ENCODE data around the gene SPECC1L.
"Not testable (repeated sequence)": the region's sequence is repeated elsewhere in the genome, so short reads cannot be mapped to it uniquely, and the experiment has no call there.

SPECC1L gene

DNA sequence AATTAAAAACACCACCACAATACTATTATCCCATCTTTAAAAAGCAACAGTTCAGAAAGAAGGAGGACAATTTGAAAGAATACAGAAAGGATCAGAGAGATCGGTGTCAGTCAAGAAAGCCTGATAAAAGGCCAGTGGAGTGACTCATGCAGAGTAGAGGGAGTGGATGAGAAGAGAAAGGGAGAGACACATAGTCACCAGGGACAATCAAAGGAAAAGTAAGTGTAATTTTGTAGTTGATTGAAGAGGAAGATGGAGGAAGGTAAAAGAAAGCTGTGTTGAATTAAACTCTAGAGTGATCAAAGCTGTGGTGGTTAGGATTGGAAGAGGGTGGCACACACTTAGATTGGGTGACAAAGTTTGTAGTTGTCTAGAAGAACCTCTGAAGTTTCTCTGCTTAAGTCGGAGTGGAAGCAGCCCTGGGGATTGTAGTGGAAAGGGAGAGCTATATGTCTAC lies 14.1 kb downstream of the SPECC1L start:
- DNase-seq (ENCODE audit: low read depth, low spot score), result no peak

DNA sequence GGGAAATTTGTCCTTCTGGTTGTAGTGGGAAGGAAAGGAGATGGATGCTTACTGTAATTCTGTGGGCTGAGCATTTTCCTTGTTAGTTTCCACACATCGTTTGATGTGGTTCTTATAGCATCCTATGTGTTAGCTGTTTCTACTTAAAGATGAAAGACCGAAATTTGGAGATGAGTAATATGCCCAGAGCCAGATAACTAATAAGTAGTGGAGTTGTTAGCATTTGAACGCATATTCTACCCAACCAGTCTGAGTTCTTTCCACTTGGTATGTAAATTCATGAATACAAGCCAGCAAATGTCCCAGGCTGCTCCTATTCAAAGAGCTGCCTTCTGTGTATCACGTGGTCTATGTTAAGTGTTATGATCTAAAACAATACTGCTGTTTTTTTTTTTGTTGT lies 14.6 kb downstream of the SPECC1L start:
- DNase-seq (ENCODE audit: low read depth, low spot score), result no peak

DNA sequence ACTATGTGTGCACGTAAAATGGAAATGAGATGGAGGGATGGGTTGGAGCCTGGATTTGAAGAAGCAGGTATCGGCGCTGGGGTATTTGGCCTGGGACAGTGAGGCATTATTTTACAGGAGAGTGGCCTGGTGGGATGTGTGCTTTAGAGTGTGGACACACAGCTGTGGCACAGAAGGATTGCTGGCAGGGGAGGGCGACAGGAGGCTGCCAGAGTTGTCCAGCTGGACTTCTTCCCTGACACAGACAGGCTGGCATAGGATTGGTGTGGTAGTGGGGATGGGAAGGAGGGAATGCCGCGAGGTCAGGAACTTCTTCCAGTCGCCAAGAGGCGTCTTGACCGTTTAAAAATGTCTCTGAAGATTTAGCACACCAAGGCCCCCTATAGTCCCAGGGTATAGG lies 16.6 kb downstream of the SPECC1L start:
- DNase-seq (ENCODE audit: low read depth, low spot score), result not testable (repeated sequence)

DNA sequence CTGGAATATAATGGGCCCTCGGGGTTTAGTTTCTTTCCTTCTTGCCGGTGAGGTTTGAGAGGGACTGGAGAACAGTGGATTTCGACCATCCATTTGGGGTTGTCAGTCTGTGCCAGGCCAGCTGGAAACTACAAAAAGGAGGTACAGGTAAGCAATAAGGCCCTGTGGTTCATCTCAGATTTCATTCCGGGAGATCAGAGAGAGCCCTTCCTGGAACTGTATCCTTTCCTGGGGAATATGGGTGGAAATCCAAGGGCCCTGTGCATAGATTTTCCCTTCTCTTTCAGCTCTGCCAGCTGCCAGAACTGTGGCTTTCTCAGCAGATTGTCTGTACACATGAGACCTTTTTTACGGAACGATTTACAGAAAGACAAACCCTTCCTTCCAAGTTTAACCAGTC lies 17.2 kb downstream of the SPECC1L start:
- not testable (repeated sequence) for DNase-seq (ENCODE audit: low read depth, low spot score)

DNA sequence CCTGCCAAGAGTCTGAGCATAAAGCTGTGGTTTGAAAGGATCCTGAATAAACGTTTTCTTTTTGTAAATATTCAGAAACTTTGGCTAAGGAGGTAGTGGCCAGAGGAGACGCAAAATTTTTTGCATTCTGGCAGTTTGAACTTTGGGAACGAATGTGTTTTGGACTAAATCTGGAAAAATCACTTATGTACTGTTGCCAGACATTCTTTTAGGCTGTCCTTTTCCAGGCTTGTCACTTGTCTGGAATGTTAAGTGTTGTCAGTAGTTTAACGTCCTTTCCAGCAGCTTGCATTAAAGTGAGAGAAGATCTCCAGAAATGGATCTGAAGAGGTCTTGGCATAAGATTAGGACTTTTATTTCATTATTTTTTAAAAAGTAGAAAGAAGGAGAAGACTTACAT lies 18.5 kb downstream of the SPECC1L start:
- DNase-seq (ENCODE audit: low read depth, low spot score), result no peak

DNA sequence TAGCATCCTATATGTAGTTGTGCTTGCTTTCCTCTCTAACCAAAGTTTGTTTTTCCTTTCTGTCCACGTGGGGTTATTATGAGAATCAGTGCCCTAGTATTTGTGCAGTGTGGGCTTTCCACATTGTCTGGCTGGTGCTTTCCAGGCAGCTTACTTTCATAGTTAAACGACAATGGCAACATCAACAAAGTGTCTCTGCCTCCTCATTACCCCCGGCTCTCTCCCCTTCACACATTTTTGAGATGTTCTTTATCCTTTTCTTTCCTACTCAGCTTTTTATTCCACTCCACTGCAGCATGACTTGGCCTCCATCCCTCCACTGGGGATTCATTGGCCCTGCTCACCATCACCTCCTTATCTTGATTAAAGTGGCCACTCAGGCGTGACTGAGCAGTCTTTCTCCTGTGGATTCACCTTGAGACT lies 19.1 kb downstream of the SPECC1L start:
- no peak for DNase-seq (ENCODE audit: low read depth, low spot score)

DNA sequence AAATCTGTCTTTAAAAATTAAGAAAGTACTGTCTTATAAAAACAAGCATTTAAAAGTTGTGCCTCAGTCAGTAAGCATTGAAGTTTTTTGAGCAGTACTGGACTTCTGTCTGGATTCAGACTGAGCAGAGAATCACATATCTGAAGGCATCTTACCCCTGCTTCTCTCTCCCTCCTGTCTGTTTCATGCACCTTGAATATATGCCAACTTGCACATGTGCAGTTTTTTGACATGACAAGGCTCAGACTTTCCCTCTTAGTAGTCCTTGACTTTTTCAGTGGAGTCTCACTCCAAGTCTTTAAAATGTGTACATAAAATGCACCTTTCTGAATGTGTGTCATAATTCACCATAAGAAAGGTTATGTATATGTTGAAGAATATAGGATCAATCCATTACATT lies 19.8 kb downstream of the SPECC1L start:
- DNase-seq (ENCODE audit: low read depth, low spot score), result no peak

DNA sequence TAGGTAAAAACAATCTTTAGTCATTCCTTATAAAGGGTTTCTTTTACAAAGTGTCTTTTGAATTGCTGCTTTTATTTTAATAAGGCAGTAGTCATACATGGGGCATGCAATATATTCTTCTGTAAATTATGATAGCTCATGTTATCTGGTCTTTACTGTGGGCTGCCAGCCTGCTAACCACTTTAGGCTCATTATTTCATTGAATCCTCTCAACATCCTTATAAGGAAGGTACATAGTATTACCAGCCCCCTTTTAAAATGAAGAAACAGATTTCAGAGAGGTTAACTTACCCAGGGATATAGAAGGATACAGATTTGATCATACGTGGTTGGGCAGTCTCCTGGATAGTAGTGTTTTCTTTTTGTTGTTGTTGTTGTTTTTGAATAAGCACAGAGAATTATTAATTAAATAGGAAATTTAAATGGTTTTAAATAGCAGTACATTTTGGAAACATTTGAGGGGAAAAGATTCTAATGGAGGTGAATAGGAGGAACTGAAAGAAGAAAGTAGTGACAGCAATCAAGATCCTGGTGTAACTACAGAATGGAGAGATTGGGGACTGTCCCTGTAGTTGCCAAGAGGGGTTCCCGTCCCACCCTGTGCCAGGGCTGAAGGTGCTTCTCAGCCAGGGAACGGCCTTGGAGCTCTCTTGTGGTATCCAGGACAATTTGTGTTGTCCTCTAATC lies 21.0 kb downstream of the SPECC1L start:
- no peak for DNase-seq (ENCODE audit: low read depth, low spot score)

DNA sequence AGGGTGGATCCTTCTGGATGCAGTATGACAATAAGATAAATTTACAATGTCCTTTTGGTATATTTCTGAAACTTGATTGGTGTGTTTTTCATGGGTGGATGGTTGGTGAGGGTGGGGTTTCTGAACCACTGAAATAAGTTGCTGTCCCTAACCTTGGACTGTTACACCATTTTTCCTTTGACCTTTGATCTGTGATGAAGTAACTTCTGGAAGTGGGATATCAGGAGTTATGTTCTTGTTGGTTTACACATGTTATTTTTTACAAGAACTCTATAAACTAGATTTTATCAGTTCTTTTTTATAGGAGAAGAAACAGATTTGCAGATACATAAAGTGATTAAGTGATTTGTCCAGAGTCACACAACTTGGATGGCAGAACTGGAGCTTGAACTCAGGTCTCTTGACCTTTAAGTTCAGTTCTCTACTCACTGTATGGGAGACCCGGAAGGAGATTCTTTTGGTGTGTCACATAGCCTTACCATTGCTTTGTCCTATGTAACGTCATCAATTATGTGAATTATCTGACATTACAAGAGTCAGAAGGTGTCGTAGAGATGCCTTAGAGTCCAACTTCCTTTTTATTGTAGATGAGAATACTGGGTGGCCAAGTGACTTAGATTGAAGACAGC lies 21.7 kb downstream of the SPECC1L start:
- DNase-seq (ENCODE audit: low read depth, low spot score), result not testable (repeated sequence)

DNA sequence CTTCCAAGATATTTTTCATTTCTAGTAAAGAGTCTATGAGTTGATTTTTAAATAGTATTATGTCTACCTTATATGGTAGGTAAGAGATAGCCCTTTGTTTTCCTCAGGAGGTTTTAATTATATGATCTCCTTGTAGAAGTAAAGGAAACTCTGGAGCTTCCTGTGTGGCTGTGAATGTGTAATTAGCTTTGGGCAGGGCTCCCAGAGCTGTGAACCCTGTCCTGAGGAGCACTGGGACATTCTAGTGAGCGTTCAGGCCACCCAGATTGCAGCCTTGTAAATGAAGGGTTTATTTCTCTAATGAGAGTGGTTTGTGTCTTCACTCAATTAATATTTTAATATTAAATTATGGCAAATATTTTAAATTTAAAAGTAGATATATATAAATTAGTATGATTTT lies 24.3 kb downstream of the SPECC1L start:
- not testable (repeated sequence) for DNase-seq (ENCODE audit: low read depth, low spot score)

DNA sequence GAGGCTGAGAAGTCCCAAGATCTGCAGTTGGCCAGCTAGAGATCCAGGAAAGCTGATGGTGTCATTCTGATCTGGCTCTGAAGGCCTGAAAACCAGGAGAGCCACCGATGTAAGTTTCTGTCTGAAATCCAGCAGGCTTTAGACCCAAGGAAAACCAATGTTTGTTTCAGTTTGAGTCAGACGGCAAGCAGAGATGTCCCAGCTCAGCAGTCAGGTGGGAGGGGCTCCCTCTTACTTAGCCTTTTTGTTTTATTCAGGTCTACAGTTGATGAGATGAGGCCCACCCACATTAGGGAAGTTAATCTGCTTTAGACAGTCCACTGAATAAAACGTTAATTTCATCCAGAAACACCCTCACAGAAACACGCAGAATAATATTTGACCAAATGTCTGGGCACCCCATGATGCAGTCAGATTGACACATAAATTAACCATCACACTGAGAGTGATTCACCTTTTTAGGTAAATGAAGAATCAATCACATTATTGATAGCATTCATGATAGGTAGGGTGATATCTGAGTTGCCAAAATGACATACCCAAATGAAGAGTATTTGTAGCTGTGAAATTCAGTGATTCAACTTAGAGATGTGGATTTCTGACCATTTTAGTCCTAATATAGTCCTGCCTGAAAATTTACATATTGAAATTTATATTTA lies 28.0 kb downstream of the SPECC1L start:
- DNase-seq (ENCODE audit: low read depth, low spot score), result not testable (repeated sequence)

DNA sequence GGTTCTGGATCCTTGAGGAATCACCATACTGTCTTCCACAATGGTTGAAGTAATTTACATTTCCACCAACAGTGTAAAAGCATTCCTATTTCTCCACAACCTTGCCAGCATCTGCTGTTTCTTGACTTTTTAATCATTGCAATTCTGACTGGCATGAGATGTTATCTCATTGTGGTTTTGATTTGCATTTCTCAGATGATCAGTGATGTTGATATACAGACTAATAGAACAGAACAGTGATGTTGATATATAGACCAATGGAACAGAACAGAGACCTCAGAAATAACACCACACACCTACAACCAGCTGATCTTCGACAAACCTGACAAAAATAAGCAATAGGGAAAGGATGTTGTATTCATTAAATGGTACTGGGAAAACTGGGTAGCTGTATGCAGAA lies 29.9 kb downstream of the SPECC1L start:
- not testable (repeated sequence) for DNase-seq (ENCODE audit: low read depth, low spot score)

DNA sequence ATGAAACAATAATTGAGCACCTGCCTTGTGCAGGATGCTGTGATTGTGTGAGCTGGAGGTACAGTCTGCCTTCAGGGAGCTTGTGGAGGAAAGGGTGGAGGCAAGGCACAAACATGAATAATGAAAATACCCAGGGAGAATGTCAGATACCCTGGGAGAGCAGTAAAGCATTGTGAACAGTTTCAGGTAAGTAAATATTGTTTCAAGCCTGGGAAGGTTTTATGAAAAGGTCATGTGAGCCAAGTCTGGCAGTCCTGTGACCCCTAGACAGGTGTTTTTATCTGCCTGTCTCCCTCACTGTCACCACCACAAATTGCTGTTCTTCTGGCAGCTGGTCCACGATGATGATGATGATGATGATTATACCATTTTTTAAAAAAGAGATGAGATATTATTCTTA lies 32.0 kb downstream of the SPECC1L start:
- no peak for DNase-seq (ENCODE audit: low read depth, low spot score)

DNA sequence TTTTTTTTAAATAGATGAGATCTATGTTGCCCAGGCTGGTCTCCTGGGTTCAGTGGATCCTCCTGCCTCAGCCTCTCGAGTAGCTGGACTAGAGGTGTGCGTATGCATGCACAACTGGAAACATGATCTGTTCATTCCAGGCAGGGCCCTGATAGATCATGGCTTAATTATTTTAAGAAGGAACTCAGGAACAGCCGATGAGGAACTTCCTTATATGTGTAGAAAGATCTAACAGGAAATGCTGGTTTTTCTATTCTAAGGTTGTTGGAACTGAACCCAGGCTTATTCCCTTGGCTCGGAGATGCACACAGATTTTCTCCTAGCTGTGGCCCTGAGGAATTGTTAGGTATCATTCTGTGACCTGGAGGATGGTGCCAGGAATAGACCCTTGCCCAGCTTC lies 32.4 kb downstream of the SPECC1L start:
- DNase-seq (ENCODE audit: low read depth, low spot score), result no peak

DNA sequence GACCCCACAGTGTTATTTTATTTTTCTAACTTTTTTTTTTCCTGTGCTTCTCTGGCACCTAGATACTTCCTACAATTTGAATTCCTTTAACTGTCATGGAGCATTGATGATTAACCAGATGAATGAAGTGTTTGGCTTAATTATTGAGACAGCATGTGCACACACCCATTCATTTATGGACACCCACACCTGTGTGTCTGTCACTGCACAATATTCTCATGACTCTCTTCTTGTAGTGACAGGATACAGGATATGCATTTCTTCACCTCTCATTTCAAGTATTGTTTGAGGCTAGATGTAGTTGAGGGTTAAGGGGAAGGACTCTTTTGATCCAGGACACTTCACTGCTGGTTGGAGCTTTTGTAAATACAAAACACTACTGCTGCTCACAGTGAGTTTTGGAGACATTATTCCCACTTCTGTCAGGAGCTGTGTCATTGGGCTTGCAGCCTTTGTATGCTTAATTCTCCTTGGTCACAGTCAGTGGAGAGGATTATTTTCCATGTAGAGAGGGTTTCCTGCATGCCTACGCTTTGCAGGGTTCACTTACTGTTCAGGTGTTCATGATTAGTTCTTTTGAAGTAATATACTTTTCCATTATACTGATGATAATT lies 33.5 kb downstream of the SPECC1L start:
- DNase-seq (ENCODE audit: low read depth, low spot score), result no peak

DNA sequence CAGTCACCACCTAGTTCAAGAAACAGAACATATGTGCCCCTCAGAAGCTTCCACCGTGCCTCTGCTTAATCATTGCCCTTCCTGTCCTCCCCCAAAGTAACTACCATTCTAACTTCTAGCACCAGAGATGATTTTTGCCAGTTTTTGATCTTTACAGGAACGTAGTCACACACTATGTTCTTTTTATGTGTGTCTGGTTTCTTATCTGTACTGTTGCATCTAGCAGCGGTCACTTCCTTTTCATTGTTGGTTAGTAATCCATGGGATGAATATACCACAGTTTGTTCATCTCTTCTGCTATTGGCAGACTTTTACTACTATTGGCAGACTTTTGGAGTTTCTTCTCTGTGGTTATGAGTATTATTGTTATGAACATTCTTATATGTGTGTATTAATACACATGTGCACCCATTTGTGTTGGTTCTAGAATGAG lies 34.6 kb downstream of the SPECC1L start:
- DNase-seq (ENCODE audit: low read depth, low spot score), result no peak

DNA sequence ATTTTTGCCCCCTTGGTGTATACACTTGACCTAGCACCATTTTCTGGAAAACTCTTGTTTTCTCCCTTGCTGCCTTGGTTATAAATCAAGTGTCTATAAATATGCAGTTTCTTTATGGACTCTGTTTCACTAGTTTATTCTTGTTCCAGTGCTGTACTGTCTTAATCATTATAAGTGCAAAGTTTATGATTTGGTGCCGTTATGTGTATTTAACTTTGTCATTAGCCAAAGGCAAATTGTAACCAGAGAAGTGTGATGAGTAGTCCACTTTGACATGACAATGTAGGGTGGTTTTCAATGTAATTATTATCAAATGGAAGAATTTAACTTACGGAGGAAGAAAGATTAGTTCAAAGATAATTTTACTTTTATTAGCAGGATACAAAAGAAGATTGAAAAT lies 40.3 kb downstream of the SPECC1L start:
- DNase-seq (ENCODE audit: low read depth, low spot score), result no peak

DNA sequence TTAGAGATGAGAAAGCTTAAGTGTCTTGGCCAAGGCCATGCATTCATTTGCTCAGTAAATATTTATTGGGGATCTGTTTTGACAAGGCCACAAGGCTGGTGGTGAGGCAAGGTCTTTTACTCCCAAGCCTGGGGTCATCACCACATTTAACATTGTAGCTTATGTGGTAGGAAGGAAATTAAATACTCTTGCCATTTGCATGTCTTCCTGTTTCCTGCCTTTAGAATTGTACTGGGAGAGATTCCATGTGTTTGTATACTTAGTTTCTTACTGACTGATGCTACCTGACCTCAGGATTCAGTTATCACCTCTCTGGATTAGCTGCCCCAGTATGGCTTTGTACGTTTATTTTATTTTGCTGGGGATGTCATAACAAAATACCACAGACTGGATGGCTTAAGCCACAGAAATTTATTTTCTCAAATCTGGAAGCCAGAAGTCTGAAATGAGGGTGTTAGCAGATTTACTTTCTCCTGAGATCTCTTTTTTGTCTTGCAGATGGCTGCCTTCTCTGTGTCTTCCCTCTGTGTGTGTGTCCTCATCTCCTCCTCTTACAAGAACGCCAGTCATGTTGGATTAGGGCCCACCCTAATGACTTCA lies 44.8 kb downstream of the SPECC1L start:
- DNase-seq (ENCODE audit: low read depth, low spot score), result no peak

DNA sequence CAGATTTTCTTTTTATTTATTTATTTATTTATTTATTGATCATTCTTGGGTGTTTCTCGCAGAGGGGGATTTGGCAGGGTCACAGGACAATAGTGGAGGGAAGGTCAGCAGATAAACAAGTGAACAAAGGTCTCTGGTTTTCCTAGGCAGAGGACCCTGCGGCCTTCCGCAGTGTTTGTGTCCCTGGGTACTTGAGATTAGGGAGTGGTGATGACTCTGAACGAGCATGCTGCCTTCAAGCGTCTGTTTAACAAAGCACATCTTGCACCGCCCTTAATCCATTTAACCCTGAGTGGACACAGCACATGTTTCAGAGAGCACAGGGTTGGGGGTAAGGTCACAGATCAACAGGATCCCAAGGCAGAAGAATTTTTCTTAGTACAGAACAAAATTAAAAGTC lies 45.6 kb downstream of the SPECC1L start:
- DNase-seq (ENCODE audit: low read depth, low spot score), result not testable (repeated sequence)

DNA sequence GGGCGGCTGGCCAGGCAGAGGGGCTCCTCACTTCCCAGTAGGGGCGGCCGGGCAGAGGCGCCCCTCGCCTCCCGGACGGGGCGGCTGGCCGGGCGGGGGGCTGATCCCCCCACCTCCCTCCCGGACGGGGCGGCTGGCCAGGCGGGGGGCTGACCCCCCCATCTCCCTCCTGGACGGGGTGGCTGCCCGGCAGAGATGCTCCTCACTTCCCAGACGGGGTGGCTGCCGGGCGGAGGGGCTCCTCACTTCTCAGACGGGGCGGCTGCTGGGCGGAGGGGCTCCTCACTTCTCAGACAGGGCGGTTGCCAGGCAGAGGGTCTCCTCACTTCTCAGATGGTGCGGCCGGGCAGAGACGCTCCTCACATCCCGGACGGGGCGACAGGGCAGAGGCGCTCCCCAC lies 46.9 kb downstream of the SPECC1L start:
- not testable (repeated sequence) for DNase-seq (ENCODE audit: low read depth, low spot score)

DNA sequence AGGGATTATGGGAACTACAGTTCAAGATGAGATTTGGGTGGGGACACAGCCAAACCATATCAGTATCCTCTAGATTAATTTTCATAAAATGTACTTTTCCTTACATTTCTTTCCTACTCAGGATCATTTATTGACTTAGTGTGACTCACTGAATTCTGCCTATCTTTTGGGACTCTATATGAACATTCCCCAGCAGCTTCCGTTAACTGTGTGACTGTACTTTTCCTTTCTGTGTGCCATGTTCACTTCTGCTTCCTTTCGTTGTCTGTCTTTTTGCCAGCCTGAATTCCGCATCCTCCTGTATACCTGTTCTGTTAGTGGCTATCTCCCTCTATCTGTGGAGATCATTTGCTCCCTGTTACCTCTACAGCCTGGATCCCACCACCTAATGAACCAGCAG lies 48.8 kb downstream of the SPECC1L start:
- DNase-seq (ENCODE audit: low read depth, low spot score), result no peak

DNA sequence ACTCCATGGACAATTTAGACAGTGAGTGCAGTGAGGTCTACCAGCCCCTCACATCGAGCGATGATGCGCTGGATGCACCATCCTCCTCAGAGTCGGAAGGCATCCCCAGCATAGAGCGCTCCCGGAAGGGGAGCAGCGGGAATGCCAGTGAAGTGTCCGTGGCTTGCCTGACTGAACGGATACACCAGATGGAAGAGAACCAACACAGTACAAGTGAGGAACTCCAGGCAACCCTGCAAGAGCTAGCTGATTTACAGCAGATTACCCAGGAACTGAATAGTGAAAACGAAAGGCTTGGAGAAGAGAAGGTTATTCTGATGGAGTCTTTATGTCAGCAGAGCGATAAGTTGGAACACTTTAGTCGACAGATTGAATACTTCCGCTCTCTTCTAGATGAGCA lies 51.4 kb downstream of the SPECC1L start:
- no peak for DNase-seq (ENCODE audit: low read depth, low spot score)

Data from activated naive CD8-positive, alpha-beta T cell treated with anti-CD3 and anti-CD28 coated beads, Interleukin-2, amount 50 U/mL, for 16 hours (primary cell).